Measurements from ENCODE around the gene INTS11. TPM values are rescaled to one million over a fixed set of nuclear protein-coding genes. Genes with fewer than 3 reads are reported as not detected.

INTS11 gene
- total and polyA plus RNA-seq, 9 of the 15 experiments (the other 6 are each of a cell fraction or from before 2014, with no cell fraction given): 3.6 to 183 (median 110) TPM

DNA sequence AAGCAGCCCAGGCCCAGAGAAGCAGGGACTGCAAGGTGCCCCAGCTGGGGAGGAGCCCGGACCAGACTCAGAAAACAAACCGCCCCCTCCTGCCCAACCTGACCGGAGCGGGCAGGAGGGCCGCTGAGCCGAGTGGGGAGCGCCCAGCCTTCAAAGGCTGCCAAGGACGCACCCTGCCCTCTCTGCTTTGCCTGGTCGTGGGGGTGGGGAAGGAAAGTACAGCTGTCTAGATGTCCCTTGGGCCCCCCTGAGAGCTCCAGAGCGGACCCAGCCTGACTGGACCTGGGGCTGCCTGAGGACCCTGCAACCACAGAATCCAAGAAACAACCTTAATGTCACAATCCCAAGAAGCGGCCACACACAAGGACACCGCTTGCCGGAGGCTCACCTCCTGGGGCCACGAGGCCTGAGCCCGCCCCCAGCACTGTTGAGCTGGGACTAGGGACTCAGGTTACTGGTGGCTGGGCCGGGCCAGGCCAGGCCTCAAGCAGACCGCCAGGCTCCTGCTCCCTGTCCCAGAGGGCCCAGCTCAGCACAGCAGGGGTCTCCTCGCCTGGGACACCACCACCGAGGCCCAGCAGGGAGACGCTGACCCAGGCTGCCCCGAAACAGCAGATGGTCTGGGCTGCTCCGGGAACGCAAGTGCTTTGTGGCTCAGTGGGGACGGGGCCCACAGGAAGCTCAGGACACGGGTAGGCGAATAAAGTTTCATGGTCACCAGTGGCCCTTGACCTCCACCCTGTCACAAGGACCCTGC is 23.4 kb upstream of the INTS11 start (continued):
- no peak for TF ChIP-seq STAT5B (CRISPR knock-in tag; IDR thresholded peaks at IDR 0.05)
- TF ChIP-seq NRF1 (conservative IDR thresholded peaks at IDR 0.05 in 1 of 2, IDR thresholded peaks at IDR 0.05 in 1 of 2): peak in 1 of 2 experiments; percentile 16; a peak in 1 of 4 replicates
- no peak for TF ChIP-seq YY1 (IDR thresholded peaks at IDR 0.05; ENCODE audit: borderline replicate concordance in 1 of 3, control insufficient read depth in 1 of 3, extremely low read depth in 1 of 3, insufficient read depth in 3 of 3, insufficient read length in 1 of 3, insufficient replicate concordance in 2 of 3, low read depth in 1 of 3, low read length in 2 of 3)
- TF ChIP-seq COPS2 (conservative IDR thresholded peaks at IDR 0.05): no peak
- no peak for TF ChIP-seq ADNP (tag; IDR thresholded peaks at IDR 0.05)
- TF ChIP-seq RBBP5 (IDR thresholded peaks at IDR 0.05; ENCODE audit: borderline replicate concordance, insufficient read depth, low read length, poor library complexity, severe bottlenecking): peak; percentile 59
- TF ChIP-seq RERE (CRISPR knock-in tag; IDR thresholded peaks at IDR 0.05; ENCODE audit: borderline replicate concordance): no peak
- TF ChIP-seq NUFIP1 (IDR thresholded peaks at IDR 0.05; ENCODE audit: partially characterized antibody): no peak
- TF ChIP-seq, protein P1, sequence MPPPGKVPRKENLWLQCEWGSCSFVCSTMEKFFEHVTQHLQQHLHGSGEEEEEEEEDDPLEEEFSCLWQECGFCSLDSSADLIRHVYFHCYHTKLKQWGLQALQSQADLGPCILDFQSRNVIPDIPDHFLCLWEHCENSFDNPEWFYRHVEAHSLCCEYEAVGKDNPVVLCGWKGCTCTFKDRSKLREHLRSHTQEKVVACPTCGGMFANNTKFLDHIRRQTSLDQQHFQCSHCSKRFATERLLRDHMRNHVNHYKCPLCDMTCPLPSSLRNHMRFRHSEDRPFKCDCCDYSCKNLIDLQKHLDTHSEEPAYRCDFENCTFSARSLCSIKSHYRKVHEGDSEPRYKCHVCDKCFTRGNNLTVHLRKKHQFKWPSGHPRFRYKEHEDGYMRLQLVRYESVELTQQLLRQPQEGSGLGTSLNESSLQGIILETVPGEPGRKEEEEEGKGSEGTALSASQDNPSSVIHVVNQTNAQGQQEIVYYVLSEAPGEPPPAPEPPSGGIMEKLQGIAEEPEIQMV (tag; conservative IDR thresholded peaks at IDR 0.05; ENCODE audit: low read depth): no peak
- TF ChIP-seq HDGF (IDR thresholded peaks at IDR 0.05): no peak; the same call in 1 of the 2 replicates
- no peak for TF ChIP-seq BHLHE40 (IDR thresholded peaks at IDR 0.05; ENCODE audit: low read length)
- TF ChIP-seq MYBL2 (IDR thresholded peaks at IDR 0.05; ENCODE audit: low read depth): no peak
- TF ChIP-seq MYBL2 (CRISPR knock-in tag; IDR thresholded peaks at IDR 0.05; ENCODE audit: borderline replicate concordance): no peak
- no peak for TF ChIP-seq TCFL5 (CRISPR knock-in tag; conservative IDR thresholded peaks at IDR 0.05)
- TF ChIP-seq HMG20A (CRISPR knock-in tag; conservative IDR thresholded peaks at IDR 0.05): no peak
- TF ChIP-seq ZNF778 (CRISPR knock-in tag; IDR thresholded peaks at IDR 0.05): no peak
- TF ChIP-seq ZNF133 (CRISPR knock-in tag; IDR thresholded peaks at IDR 0.05): no peak

Measured in K562 (cell line).